ENCODE results near the gene SPAG16.
A peak's percentile ranks its signal among the peaks of the same experiment; 100 is the strongest.
"Not testable (repeated sequence)": the region's sequence is repeated elsewhere in the genome, so short reads cannot be mapped to it uniquely, and the experiment has no call there.

SPAG16 gene

GRCh38 chr2:213274143-213274542, 10.1 kb upstream of the SPAG16 start:
- no peak for DNase-seq

- no peak for DNase-seq
Observed at GRCh38 chr2:213275265-213275664, 9.0 kb upstream of the SPAG16 start.

- DNase-seq = not testable (repeated sequence)
Observed at GRCh38 chr2:213277134-213277533, 7.1 kb upstream of the SPAG16 start.

- no peak for DNase-seq
Observed at GRCh38 chr2:213279116-213279620, 5.1 kb upstream of the SPAG16 start.

GRCh38 chr2:213279971-213280370, 4.3 kb upstream of the SPAG16 start:
- no peak for DNase-seq

GRCh38 chr2:213281156-213281555, 3.1 kb upstream of the SPAG16 start:
- no peak for DNase-seq

- no peak for DNase-seq
Observed at GRCh38 chr2:213285404-213285803, 1.1 kb downstream of the SPAG16 start.

GRCh38 chr2:213286161-213286560, 1.9 kb downstream of the SPAG16 start:
- no peak for DNase-seq

GRCh38 chr2:213288913-213289700, 4.8 kb downstream of the SPAG16 start:
- no peak for DNase-seq

GRCh38 chr2:213290501-213290900, 6.2 kb downstream of the SPAG16 start:
- no peak for DNase-seq

GRCh38 chr2:213296270-213296669, 12.0 kb downstream of the SPAG16 start:
- DNase-seq = no peak

GRCh38 chr2:213306316-213306942, 22.2 kb downstream of the SPAG16 start:
- peak; percentile 30 for DNase-seq

GRCh38 chr2:213315168-213315876, 31.1 kb downstream of the SPAG16 start:
- peak; percentile 34 for DNase-seq

- DNase-seq = no peak
Observed at GRCh38 chr2:213316001-213316735, 31.9 kb downstream of the SPAG16 start.

GRCh38 chr2:213317929-213318328, 33.7 kb downstream of the SPAG16 start:
- peak; percentile 17 for DNase-seq

GRCh38 chr2:213320604-213321003, 36.3 kb downstream of the SPAG16 start:
- no peak for DNase-seq

GRCh38 chr2:213336253-213336770, 52.0 kb downstream of the SPAG16 start:
- no peak for DNase-seq

- no peak for DNase-seq
Observed at GRCh38 chr2:213353419-213353818, 69.2 kb downstream of the SPAG16 start.

GRCh38 chr2:213376644-213377043, 92.4 kb downstream of the SPAG16 start:
- DNase-seq = no peak

- not testable (repeated sequence) for DNase-seq
Observed at GRCh38 chr2:213407027-213407426, 122.8 kb downstream of the SPAG16 start.

- not testable (repeated sequence) for DNase-seq
Observed at GRCh38 chr2:213408426-213409070, 124.3 kb downstream of the SPAG16 start.

- not testable (repeated sequence) for DNase-seq
Observed at GRCh38 chr2:213410687-213411086, 126.4 kb downstream of the SPAG16 start.

All from hematopoietic multipotent progenitor cell treated with erythropoietin and hydrocortisone succinate and interleukin-3 and kit ligand, for 6 days (in vitro differentiated cells).